OCI-LY3 (cell line): ENCODE measurements around the gene LTN1.

Source experiments
- EZH2phosphoT487 ChIP-seq: fragments of 200-600 bp; shearing (Covaris generic); IDR thresholded peaks from 2 replicates; pipeline ENCODE4 v1.6.1; 2018; ENCODE audit warnings: antibody characterized with exemption, mixed run types, low read depth
- TF ChIP-seq, protein P1 (sequence below): fragments of 200-600, 300-600 bp; sonication (generic); IDR thresholded peaks from 2 replicates; pipeline ENCODE4 v1.5.1; 2014; ENCODE audit warnings: antibody characterized with exemption, low read length, low read depth

DNA sequence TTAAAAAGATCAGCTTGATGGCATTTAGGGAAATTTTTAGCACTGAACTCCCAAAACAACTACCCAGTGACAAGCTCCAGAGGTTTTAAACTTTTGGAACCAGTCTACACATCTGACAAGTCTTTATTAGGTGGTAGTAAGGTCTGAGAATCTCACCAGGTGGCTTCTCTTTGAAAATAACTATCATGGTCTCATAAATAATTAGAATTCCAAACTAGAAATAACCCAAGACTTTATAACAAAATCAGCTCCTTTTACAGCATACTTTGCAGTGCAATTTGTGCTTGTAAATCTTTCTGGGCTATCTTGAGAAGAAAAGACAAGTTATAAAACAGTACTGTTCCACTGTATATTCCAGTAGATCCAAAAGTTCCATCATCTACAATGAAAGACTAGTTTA is 108.7 kb downstream of the LTN1 start:
- TF ChIP-seq, protein P1, sequence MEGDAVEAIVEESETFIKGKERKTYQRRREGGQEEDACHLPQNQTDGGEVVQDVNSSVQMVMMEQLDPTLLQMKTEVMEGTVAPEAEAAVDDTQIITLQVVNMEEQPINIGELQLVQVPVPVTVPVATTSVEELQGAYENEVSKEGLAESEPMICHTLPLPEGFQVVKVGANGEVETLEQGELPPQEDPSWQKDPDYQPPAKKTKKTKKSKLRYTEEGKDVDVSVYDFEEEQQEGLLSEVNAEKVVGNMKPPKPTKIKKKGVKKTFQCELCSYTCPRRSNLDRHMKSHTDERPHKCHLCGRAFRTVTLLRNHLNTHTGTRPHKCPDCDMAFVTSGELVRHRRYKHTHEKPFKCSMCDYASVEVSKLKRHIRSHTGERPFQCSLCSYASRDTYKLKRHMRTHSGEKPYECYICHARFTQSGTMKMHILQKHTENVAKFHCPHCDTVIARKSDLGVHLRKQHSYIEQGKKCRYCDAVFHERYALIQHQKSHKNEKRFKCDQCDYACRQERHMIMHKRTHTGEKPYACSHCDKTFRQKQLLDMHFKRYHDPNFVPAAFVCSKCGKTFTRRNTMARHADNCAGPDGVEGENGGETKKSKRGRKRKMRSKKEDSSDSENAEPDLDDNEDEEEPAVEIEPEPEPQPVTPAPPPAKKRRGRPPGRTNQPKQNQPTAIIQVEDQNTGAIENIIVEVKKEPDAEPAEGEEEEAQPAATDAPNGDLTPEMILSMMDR, result no peak
- TF ChIP-seq EZH2phosphoT487, result no peak
